HS-5 (cell line): ENCODE measurements around the gene RARA.

Source experiments
- DNase-seq: peaks from one replicate; pipeline ENCODE4 v3.0.0-alpha.2; 2012; ENCODE audit warnings: low read depth

The RARA gene

GRCh38 chr17:40316571-40317344, 7.8 kb downstream of the RARA start:
- DNase-seq: no peak

- no peak for DNase-seq
Measured at GRCh38 chr17:40317345-40317873, 8.4 kb downstream of the RARA start.

DNA sequence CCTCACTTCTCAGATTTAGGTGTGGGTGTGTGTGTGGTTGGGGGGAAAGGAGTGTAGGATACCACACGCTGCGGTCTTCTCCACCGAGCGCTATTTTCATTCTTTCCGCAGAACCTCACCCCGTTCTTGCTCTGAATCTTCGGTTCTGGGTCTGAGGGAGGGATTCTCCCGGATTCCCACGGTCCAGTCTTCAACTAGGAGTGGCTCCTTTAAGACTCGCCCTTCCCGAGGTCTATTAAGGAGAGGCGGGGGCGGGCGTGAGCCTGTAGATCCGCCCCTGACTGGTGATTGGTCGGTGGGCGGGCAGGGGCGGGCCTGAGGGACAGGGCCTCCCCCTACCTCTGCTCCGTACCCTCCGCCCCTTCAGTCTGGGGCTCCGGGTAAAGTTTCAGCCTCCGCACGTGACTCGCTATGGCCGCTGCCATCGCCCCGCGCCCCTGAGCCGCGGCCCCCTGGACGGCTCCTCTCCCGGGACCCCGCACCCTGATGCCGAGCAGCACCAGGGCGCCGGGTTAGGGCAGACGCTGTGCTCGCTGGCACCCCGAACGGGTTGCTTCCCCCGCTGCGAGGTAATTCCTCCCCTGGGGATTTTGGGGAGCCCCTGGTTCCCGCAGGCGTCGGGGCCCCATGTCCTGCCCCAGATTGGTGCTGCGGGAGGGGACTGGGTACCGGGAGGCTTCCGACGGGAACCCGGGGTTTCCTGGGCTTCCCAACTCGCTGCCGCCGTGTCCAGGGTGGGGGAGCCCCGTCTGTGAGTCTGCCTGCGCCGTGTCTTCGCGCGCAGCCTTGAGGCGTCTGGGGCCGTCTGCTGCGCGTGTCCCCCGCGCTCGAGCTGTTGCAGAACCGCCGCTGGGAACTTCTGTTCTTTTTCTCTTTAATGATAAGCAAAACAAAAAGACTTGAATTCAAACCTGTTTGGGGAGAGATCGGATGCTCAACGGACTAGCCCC, 9.2 kb downstream of the RARA start:
- DNase-seq: peak; percentile 70

DNA sequence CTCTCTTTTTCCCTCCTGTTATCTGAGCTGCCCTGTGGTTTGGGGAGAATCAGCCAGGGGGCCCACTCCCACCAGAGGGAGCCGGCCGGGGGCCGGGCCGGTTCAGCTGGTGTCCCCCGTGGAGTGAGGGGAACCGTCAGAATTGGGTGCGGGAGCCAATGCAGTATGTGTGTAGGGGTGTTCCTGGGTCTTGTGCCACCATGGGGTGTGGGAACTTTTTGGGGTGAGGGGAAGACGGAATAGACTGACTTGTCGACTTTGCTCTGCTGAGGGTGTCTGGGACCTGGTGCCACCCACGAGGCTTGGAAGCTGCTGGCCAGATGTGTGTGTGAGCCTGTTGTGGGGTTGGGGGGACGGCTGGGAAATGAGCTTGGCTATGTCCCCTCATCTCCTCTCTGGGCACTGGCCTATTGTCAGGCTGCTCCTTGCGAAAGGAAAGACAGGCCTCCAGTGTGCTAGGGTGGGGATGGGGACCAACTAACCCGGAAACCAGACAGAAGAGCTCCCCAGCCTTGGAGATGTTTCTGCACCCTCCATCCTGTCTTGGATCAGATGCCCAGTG, 9.9 kb downstream of the RARA start:
- no peak for DNase-seq

DNA sequence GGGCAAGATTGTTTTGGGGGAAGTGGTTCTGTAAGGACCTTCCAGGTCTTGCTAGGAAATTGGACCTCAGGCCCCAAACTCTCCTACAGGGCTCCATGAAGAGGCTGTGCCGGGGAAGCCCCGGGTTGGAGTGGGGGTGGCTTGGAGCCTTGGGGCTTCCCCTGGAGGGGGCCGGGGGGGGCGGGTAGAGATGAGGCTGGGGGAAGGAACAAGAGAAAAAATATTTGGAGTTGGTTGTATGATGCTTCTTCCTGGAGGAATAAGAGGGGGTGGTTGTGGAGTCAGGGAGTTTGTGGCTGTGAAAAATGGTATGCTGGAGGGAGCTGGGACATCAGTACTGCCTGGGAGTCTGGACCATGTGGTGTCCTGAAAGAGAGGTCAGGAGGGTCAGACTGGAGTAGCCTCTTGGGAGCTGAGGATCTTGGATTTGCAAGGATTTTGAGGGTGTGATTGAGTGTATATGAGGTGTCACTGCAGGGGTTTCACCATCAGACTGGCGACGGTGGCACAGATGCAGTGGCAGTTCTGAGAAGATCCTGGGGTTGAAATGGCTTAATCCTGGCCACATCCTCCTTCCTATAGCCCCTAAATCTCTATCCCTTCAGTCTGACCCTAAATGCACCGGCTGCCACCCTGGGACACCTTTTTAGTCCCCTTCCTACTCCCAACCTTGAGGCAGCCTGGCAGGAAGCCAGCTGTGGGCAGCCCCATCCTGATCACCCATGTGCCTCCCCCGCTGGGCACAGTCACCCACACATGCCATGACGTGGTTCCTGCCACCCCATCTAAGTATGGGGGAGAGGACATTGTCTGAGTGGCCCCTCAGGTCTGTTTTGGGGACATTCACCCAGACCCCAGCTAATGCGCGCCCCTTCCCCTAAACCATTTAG, 10.9 kb downstream of the RARA start:
- DNase-seq: no peak

DNA sequence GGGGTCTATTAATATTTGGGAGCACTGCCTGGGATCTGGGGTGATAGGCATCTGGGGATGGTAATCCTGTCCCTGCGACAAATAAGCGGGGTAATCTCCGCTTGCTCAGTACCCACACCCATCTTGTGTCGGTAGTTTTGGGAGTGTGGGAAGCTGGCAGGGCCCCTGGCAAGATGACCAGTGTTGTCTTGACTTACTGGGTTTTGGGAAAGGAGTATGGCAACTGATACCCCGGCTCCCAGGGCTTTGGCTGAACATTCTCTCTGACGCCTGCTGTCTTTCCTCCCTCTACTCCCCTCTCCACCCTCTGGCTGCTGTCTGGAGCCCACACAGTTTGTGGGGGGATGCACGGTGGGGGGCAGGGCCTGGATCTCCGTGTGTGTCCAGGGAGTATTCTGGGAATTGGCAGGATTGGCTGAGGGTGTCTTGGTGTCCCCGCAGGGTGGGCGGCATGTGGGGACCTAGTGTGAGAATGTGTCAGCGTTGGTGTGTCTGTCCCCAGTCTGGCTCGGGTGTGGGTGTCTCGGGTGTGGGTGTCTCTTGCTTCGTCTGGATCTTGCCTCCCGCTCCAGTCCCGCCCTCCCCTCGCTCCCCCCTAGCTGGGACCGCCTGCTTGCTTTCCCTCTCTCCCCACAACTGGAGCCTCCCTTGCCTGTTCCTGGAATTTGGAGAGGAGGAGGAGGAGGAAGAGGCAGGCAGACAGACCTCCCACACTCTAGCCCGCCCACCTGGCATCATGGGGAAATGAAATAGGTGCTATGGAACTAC, 12.0 kb downstream of the RARA start:
- DNase-seq: no peak

DNA sequence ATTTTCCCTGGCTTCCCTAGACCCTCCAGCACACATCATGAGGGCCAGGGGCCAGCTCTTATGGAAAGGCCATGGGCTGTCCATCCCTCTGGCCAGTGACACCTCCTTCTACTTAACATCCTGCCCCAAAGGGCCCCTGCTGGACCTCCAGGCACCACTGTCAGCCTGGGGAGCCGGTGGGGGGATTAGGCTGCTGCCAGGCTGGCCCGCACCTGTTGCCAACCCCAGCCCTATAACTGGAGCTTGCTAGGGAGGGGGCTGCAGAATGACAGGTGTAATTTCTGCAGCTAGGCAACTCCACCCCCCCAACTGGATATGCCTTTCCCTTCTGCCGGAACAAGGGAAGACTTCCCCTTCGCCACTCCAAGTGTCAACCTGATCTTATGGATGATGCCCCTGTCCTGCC, 12.5 kb downstream of the RARA start:
- no peak for DNase-seq

- DNase-seq: no peak
Measured at GRCh38 chr17:40321961-40322357, 13.0 kb downstream of the RARA start.

DNA sequence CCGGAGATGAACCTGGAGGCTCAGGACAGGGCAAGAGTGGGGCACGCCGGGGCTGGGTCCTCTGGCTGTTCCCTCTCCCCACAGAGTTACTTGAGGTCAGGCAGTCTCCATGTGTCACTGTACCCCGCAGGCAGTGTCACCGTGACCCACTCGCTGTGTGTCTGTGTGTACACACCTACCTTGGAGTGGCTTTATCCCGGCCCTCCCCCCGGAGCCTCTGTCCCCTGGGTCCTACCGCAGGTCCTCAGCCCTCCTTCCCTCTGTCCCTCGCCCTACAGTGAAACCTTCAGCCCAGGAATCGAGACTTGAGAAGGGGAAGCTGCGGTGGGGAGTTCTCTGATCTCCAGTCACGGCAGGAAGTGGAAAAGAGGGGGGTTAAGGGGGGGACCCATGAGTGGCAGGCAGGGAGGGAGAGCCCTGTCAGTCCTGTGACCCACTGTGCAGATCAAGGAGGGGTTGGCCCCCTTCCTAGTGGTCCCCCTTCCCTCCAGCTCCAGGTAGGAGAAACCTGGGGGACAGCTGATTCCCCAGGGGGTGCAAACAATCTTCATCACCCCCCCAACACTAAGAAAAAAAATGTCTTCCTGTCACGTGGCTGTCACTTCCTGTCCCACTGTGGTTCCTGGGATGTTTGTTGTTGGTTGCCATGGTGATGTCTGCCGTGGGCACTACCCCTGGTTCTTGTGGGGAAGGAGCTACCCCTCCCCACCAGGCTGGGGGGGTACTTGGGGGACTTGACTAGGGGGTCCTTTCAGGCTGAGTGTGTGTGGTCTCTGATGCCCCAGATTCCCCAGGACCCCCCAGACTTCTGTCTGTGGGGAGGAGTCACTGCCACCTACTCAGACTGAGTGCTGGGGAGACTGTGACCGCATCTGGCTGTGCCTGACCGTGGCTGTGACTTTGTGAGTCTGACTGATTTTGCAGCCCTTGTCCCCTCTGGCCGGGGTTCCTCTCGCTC, 13.7 kb downstream of the RARA start:
- no peak for DNase-seq

GRCh38 chr17:40323391-40324381, 14.7 kb downstream of the RARA start:
- no peak for DNase-seq

DNA sequence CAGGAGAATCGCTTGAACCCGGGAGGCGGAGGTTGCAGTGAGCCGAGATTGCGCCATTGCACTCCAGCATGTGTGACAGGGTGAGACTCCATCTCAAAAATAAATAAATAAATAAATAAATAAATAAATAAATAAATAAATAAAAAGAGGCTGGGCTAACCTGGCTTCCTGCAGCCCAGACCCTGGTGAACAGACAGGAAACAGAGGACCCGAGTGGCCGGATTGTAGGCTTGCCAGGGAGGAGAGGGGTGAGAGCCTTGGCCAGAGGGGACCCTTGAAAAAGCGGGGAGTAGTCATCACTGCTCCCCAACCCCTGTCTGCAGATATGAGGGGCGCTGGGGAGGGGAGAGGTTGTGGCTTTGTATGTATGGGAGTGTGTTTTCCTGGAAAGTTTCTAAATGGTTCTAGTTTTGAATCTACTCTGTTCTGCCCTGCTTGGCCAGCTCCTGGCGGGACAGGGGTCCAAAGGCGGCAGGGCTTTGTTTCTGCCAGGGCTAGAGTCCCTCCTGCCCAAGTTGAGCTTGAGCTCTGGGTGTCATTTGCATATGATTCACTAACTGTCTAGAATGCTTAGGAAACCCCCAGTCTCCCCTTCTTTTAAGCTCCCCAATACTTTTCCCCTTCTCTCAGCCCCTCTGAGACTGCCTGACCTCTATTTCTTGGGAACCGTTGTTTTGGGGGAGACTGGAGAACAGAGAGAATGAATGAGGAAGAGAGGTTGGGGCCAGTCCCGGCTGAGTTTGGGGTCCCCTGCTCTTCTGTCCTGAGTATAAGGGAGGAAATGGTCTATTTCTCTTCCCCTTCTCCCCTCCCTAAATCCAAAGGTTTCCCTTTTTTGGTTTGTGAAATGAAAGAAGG, 16.4 kb downstream of the RARA start:
- DNase-seq: no peak

DNA sequence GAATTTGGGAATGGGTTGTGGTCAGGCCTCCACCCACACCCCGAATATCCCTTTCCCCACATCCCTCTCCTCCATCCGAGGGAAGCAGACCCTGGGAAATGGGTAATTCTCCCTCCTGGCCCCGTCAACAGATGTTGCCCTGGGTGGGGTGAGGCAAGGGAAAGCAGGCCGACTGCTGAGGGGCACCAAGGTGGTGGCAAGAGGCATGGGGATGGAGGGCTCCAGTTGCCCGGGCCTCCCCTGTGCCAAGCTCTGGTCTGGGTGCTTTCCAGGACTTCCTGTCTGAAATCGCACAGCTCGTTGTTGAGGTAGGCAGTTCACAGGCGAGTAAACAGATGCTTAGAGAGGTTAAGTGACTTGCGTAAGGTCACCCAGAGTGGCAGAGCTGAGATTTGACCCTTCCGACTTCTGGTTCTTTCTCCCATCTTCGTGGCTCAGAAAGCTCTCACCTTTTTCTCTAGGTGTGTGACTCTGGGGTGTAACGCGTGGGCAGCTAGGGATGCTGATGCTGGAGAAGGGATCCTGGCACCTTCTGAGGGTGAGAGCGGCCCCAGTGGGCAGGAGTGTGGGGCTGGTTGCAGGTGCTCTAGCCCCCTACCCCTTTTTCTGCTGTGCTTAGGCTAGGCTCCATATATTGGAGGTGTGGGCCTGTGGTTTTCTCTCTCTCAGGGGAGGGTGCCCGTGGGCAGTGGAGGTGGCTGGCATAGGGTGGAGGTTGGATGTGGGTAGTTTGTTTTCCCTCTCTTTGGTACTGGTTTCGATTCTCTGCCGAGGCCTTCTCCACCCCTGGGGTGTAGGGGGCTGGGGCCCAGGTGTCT, 17.2 kb downstream of the RARA start:
- DNase-seq: no peak

DNA sequence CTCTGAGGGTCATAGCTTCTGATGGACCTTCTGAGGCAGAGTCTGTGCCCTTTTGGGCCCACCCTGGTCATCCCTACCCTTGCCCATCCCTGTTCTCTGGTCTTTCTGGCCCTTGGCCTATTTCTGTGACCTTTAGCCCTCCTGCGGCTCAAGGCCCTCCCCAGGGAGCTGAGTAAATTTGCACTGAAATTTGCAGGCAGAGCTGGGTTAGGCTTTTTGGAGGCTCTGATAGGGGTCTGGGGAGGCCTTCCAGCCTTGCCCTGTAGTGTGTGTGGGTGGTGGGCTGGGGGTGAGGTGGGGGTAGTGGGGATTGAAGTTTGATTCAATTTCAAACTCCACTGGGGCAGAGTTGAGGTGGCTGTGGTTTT, 17.8 kb downstream of the RARA start:
- DNase-seq: no peak

DNA sequence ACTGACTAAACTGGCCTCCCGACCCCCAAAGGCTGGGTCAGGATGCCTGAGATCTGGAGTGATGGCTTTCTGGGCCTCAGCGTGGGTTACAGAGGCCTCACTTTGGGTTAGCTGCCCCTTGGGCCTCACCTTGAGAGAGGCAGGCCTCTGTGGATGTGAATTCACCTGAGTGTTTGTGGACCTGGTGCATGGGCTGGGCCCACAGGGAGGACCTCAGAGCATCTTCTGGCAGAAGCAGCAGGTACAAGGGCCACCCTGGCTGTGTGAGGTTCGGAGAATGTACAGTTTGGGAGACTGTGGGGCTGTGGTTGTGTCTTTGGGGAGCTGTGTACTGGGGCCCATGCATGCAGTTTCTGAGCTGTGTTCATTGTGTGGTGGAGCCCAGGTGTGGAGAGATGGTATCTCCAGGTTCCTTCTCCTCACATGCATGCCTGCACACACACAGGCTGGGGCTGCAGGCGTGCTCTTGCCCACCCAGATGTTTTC, 18.3 kb downstream of the RARA start:
- DNase-seq: no peak

GRCh38 chr17:40327735-40328385, 18.9 kb downstream of the RARA start:
- no peak for DNase-seq

DNA sequence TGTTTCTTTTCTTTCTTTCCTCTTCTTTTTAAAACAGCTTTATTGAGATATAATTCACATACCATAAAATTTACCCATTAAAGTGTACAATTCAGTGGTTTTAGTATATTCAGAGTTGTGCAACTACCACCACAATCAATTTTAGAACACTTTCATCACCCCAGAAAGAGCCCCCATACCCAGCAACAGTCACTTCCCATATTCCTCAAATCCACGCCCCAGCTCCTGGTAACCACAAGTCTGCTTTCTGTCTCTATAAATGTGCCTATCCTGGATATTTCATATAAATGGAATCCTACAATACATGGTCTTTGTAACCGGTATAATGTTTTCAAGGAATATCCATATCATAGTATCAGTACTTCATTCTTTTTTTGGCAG, 19.4 kb downstream of the RARA start:
- no peak for DNase-seq
